Left ventricle myocardium inferior (tissue), 1 donor: Measurements from ENCODE around the gene ULBP3. TPM values are rescaled to one million over a fixed set of nuclear protein-coding genes. Genes with fewer than 3 reads are reported as not detected.

Source experiments
- DNase-seq: peaks from one replicate; pipeline ENCODE4 v3.0.0-alpha.2; 2020
- H3K27ac ChIP-seq: fragments of 200-600 bp; replicated peaks from 2 replicates; pipeline ENCODE4 v1.8.0; 2021
- H3K27me3 ChIP-seq: fragments of 200-600 bp; 2 replicates; pipeline ENCODE4 v1.8.0; 2021; ENCODE audit warnings: low read depth
- H3K36me3 ChIP-seq: fragments of 200-600 bp; 2 replicates; pipeline ENCODE4 v1.8.0; 2021
- H3K4me1 ChIP-seq: fragments of 200-600 bp; 2 replicates; pipeline ENCODE4 v1.8.0; 2021
- H3K4me3 ChIP-seq: fragments of 200-600 bp; 2 replicates; pipeline ENCODE4 v1.8.0; 2021; ENCODE audit warnings: mild to moderate bottlenecking, moderate library complexity
- H3K9me3 ChIP-seq: fragments of 200-600 bp; replicated peaks from 2 replicates; pipeline ENCODE4 v1.8.0; 2021
- intact Hi-C: fragments of 100-400 bp; cut with micrococcal nuclease; formaldehyde crosslinking; loops from one replicate; pipeline ENCODE4 v1.11.0; 2022
- total RNA-seq: library from RNA; stranded (reverse); fragmentation: NEBNext Ultra II Directional; extraction: Animal tissue kit (Norgen Biotek cat#: 25700); gene quantifications from one replicate; pipeline ENCODE4 v1.2.1, GENCODE V29; 2021
- TF ChIP-seq, protein P1 (sequence below): fragments of 200-600 bp; IDR thresholded peaks from 2 replicates; pipeline ENCODE4 v1.8.0; 2021; ENCODE audit warnings: antibody characterized with exemption, mild to moderate bottlenecking, borderline replicate concordance
- donor health status: DM: no; HTN: yes; CAD: no; lungs with severe emphysema.

Gene ULBP3
- total RNA-seq, 1 donor from 2014 or later = 0.99 TPM

DNA sequence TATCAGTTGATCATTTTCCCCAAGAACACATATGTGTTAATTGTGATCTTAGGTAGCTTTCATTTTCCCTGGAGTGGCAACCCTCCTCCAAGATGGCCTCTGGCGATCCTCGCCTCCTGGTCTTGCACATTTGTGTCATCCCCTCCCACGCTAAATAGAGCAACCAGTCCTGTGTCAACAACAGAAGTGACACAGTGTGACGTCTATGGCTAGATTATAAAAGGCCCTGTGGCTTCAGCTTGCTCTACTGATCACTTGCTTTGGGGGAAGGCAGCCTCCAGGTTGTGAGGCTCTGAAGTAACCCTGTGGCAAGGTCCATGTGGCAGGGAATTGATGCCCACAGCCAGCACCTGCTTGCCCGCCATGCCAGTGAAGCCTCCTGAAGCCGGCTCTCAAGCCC, 43.3 kb upstream of the ULBP3 start:
- no peak overlapping the region for H3K27ac ChIP-seq
- no peaks in the 10 kb centered on the region for H3K9me3 ChIP-seq
- H3K4me3 ChIP-seq = no peak overlapping the region
- peaks cover 8% of the 10 kb centered on the region for H3K27me3 ChIP-seq
- DNase-seq = no peak
- intact Hi-C loops = no loop called here
- TF ChIP-seq, protein P1, sequence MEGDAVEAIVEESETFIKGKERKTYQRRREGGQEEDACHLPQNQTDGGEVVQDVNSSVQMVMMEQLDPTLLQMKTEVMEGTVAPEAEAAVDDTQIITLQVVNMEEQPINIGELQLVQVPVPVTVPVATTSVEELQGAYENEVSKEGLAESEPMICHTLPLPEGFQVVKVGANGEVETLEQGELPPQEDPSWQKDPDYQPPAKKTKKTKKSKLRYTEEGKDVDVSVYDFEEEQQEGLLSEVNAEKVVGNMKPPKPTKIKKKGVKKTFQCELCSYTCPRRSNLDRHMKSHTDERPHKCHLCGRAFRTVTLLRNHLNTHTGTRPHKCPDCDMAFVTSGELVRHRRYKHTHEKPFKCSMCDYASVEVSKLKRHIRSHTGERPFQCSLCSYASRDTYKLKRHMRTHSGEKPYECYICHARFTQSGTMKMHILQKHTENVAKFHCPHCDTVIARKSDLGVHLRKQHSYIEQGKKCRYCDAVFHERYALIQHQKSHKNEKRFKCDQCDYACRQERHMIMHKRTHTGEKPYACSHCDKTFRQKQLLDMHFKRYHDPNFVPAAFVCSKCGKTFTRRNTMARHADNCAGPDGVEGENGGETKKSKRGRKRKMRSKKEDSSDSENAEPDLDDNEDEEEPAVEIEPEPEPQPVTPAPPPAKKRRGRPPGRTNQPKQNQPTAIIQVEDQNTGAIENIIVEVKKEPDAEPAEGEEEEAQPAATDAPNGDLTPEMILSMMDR = no peak
- H3K36me3 ChIP-seq = no peaks in the 10 kb centered on the region
- H3K4me1 ChIP-seq = no peaks in the 10 kb centered on the region

DNA sequence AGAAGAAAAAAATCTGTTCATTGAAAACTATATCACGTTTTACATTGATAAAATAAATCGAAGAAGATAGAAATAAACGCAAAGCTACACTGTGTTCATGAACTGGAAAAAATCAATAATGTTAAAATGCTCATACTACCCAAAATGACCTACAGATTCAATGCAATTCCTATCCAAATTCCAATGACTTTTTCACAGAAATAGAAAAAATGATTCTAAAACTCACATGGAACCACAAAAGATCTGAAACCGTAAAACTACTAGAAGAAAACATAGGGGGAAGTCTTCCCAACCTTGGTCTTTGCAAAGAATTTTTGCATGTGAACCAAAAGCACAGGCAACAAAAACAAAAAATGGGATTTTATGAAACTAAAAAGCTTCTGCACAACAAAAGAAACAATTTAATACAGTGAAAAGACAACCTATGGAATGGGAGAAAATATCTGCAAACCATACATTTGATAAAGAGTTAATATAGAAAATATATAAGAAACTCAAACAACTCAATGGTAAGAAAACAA, 33.9 kb upstream of the ULBP3 start:
- Histone ChIP-seq H3K4me3 (no peak overlapping the region), H3K9me3 (no peaks in the 10 kb centered on the region), H3K27ac (no peak overlapping the region), H3K4me1 (no peaks in the 10 kb centered on the region), H3K27me3 (peaks cover 16% of the 10 kb centered on the region), H3K36me3 (no peaks in the 10 kb centered on the region)
- TF ChIP-seq, protein P1 = no peak
- DNase-seq = no peak
- intact Hi-C loops = no loop called here

- Histone ChIP-seq H3K9me3 (no peaks in the 10 kb centered on the region), H3K36me3 (no peaks in the 10 kb centered on the region), H3K27me3 (peaks cover 34% of the 10 kb centered on the region), H3K4me1 (no peaks in the 10 kb centered on the region), H3K27ac (no peak overlapping the region), H3K4me3 (no peak overlapping the region)
- no peak for DNase-seq
- intact Hi-C loops = no loop called here
- TF ChIP-seq, protein P1 = no peak
Observed at GRCh38 chr6:150100745-150101144, 31.8 kb upstream of the ULBP3 start.

GRCh38 chr6:150099953-150100352, 31.0 kb upstream of the ULBP3 start:
- Histone ChIP-seq H3K36me3 (no peaks in the 10 kb centered on the region), H3K27ac (no peak overlapping the region), H3K4me3 (no peak overlapping the region), H3K4me1 (no peaks in the 10 kb centered on the region), H3K9me3 (no peaks in the 10 kb centered on the region), H3K27me3 (peaks cover 38% of the 10 kb centered on the region)
- intact Hi-C loops = no loop called here
- TF ChIP-seq, protein P1 = no peak
- no peak for DNase-seq

DNA sequence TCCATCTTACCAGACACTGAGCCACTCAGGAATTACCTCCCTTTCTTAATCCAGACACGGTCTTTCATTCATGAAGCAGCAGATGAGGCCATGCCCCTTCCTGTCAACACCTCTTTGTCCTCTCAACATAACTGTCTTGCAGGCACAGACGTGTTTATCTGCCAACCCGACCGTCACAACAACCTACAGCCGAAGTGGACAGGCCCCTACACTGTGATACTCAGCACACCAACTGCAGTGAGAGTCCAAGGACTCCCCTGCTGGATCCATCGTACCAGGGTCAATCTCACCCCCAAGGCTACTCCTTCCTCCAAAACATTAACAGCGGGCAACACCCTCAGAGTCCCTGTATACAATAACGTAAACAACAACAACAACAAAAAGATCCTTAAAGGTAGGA, 30.6 kb upstream of the ULBP3 start:
- H3K4me3 ChIP-seq = no peak overlapping the region
- TF ChIP-seq, protein P1 = no peak
- H3K36me3 ChIP-seq = no peaks in the 10 kb centered on the region
- intact Hi-C loops = no loop called here
- H3K27me3 ChIP-seq = peaks cover 38% of the 10 kb centered on the region
- no peak overlapping the region for H3K27ac ChIP-seq
- H3K9me3 ChIP-seq = no peaks in the 10 kb centered on the region
- H3K4me1 ChIP-seq = no peaks in the 10 kb centered on the region
- DNase-seq = no peak
